BLaER1 treated with 17β-estradiol and CSF1 and Interleukin-3, amounts not matched to agents 10 nM and 100 nM (cell line): ENCODE measurements around the gene SNN.

ENCODE experiments used
- H3K27ac ChIP-seq, 11 experiments: shearing (Covaris generic); formaldehyde crosslinking; 2 replicates each; pipeline ENCODE4 v1.8.1; 2022
- H3K27me3 ChIP-seq, 11 experiments: shearing (Covaris generic); formaldehyde crosslinking; 2 replicates each; pipeline ENCODE4 v1.8.1; 2022
- H3K36me3 ChIP-seq, 11 experiments: shearing (Covaris generic); formaldehyde crosslinking; 2 replicates each; pipeline ENCODE4 v1.8.1; 2022
- H3K4me1 ChIP-seq, 10 experiments: shearing (Covaris generic); formaldehyde crosslinking; 2 replicates each; pipeline ENCODE4 v1.8.1; 2022
- H3K4me2 ChIP-seq, 11 experiments: shearing (Covaris generic); formaldehyde crosslinking; 2 replicates each; pipeline ENCODE4 v1.8.1; 2022
- H3K4me3 ChIP-seq, 10 experiments: shearing (Covaris generic); formaldehyde crosslinking; 2 replicates each; pipeline ENCODE4 v1.8.1; 2022
- H3K9ac ChIP-seq, 11 experiments: shearing (Covaris generic); formaldehyde crosslinking; 2 replicates each; pipeline ENCODE4 v1.8.1; 2022
- H3K9me3 ChIP-seq, 11 experiments: shearing (Covaris generic); formaldehyde crosslinking; replicated peaks in 1 of 11; 2 replicates each; pipeline ENCODE4 v1.8.1; 2022
- H4K20me1 ChIP-seq, 11 experiments: shearing (Covaris generic); formaldehyde crosslinking; 2 replicates each; pipeline ENCODE4 v1.8.1; 2022
- Cebpa-rat ChIP-seq, 11 experiments: shearing (Covaris generic); IDR thresholded peaks; 2 replicates each; pipeline ENCODE4 v1.8.1; 2022

The SNN gene

GRCh38 chr16:11679941-11680911 lies 12.0 kb downstream of the SNN start:
- no peak overlapping the region for H3K4me3 ChIP-seq
- peak overlapping the region; percentile 78 to 99 (median 96) for H3K4me2 ChIP-seq
- peak overlapping the region in 8 of 11 experiments; percentile 46 to 88 (median 76); a peak in 15 of 22 replicates for H3K27ac ChIP-seq
- H3K4me1 ChIP-seq: peaks cover 89 to 100% (median 98%) of the 10 kb centered on the region in 10 experiments
- peak overlapping the region in 9 of 11 experiments; percentile 4 to 74 (median 59); a peak in 12 of 22 replicates for H3K9ac ChIP-seq
- no peaks in the 10 kb centered on the region for H3K27me3 ChIP-seq
- no peaks in the 10 kb centered on the region for H3K9me3 ChIP-seq
- peaks cover 42 to 100% (median 70%) of the 10 kb centered on the region in 11 experiments for H4K20me1 ChIP-seq
- peaks cover 68 to 90% (median 79%) of the 10 kb centered on the region in 11 experiments for H3K36me3 ChIP-seq
- TF ChIP-seq Cebpa-rat (IDR thresholded peaks at IDR 0.05): no peak

DNA sequence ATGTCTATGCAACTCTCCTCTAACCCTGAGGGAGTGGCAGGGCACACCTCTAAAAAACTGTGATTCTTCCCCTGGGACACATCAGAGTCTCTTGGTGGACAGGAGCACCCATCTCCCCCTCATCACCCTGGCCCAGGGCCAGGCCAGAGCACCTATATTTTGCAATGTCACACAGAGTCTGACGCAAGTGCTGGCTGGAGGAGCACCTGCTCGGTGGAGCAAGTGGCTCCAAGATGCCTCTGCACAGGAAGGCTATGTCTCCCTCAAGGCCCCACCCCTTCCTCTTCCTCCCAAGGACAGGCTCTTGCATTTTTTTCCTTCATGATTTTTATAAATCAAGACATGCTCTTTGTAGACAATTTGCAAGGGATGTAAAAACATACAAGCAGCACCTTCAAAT lies 13.3 kb downstream of the SNN start:
- peaks cover 71 to 90% (median 79%) of the 10 kb centered on the region in 11 experiments for H3K36me3 ChIP-seq
- H3K9me3 ChIP-seq: no peaks in the 10 kb centered on the region
- peaks cover 76 to 94% (median 86%) of the 10 kb centered on the region in 10 experiments for H3K4me1 ChIP-seq
- H4K20me1 ChIP-seq: peaks cover 29 to 89% (median 57%) of the 10 kb centered on the region in 11 experiments
- H3K27me3 ChIP-seq: no peaks in the 10 kb centered on the region
- peak overlapping the region in 5 of 10 experiments; percentile 2 to 32 (median 18); a peak in 5 of 20 replicates for H3K4me3 ChIP-seq
- H3K4me2 ChIP-seq: peak overlapping the region; percentile 78 to 99 (median 96)
- peak in 6 of 11 experiments; percentile 43 to 88 (median 78); a peak in 10 of 22 replicates for TF ChIP-seq Cebpa-rat (IDR thresholded peaks at IDR 0.05)
- peak overlapping the region in 8 of 11 experiments; percentile 46 to 88 (median 76); a peak in 16 of 22 replicates for H3K27ac ChIP-seq
- H3K9ac ChIP-seq: peak overlapping the region in 8 of 11 experiments; percentile 22 to 74 (median 64); a peak in 14 of 22 replicates

DNA sequence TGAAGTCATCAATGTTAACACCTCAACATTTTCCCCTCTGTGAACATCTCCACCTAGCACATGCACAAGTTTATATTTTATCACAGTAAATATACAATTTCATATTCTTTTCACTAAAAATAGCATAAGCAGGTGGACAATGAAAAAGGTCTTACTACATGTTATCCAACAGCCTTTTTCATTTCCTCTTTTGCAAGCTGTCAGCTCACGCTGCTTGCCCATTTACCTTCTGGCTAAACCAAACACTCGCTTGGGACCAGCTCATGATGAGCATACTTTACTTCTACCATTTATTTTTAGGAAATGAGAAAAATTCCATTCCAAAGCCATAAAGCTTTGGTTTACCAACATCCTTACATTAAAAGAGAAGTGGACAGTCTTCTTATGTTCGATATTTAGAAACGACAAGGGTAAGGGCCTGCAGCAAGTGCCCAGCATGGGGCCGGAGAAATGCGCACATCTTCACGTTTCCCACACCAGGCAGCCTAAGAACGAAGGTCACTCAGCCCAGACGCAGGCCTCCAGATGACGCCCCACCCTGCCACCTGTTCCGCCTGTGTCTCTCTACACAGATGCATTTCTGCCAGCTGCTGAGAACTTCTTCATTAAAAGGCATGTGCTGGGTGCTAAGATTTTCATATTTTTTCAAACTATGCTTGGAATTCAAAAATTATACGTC lies 13.9 kb downstream of the SNN start:
- H3K4me2 ChIP-seq: peak overlapping the region; percentile 78 to 99 (median 96)
- peaks cover 23 to 83% (median 51%) of the 10 kb centered on the region in 11 experiments for H4K20me1 ChIP-seq
- H3K36me3 ChIP-seq: peaks cover 72 to 90% (median 79%) of the 10 kb centered on the region in 11 experiments
- no peaks in the 10 kb centered on the region for H3K9me3 ChIP-seq
- peak overlapping the region in 10 of 11 experiments; percentile 9 to 74 (median 54); a peak in 17 of 22 replicates for H3K9ac ChIP-seq
- H3K4me1 ChIP-seq: peaks cover 70 to 94% (median 85%) of the 10 kb centered on the region in 10 experiments
- no peaks in the 10 kb centered on the region for H3K27me3 ChIP-seq
- TF ChIP-seq Cebpa-rat (IDR thresholded peaks at IDR 0.05): no peak
- H3K27ac ChIP-seq: peak overlapping the region in 10 of 11 experiments; percentile 21 to 88 (median 71); a peak in 19 of 22 replicates
- H3K4me3 ChIP-seq: peak overlapping the region in 3 of 10 experiments; percentile 18 to 32 (median 21); a peak in 2 of 20 replicates

DNA sequence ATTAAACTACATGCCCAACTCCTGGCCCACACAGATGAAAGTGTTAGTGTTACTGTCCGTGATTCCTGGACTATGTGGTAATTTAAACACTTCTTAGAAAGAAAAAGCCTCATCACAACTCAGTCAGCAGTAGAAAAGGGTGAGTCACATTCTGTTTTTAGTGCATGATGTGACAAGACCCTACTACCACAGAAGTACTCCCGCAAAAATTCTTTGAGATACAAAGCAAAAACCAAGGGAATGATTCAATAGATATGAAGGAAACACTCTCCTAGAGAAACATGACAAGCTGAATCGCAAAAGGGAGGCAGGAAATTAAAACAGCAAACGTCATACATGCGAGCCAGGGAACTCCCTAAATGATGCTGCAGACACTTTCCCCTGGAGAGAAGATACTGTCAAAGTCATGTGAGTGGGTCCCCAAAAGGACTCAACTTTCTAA lies 14.4 kb downstream of the SNN start:
- Histone ChIP-seq H3K36me3 (peaks cover 74 to 90% (median 79%) of the 10 kb centered on the region in 11 experiments), H3K4me1 (peaks cover 69 to 94% (median 85%) of the 10 kb centered on the region in 10 experiments), H3K4me3 (peak overlapping the region in 1 of 10 experiments; percentile 21; a peak in 1 of 20 replicates), H3K9ac (peak overlapping the region in 10 of 11 experiments; percentile 1 to 74 (median 54); a peak in 17 of 22 replicates), H3K4me2 (peak overlapping the region; percentile 78 to 99 (median 96)), H4K20me1 (peaks cover 17 to 77% (median 46%) of the 10 kb centered on the region in 11 experiments; a peak in 21 of 22 replicates), H3K27me3 (no peaks in the 10 kb centered on the region), H3K9me3 (no peaks in the 10 kb centered on the region), H3K27ac (peak overlapping the region in 10 of 11 experiments; percentile 21 to 88 (median 71); a peak in 19 of 22 replicates)
- TF ChIP-seq Cebpa-rat (IDR thresholded peaks at IDR 0.05): no peak

- Histone ChIP-seq H3K4me1 (peaks cover 69 to 94% (median 85%) of the 10 kb centered on the region in 10 experiments), H4K20me1 (peaks cover 13 to 73% (median 41%) of the 10 kb centered on the region in 11 experiments; a peak in 20 of 22 replicates), H3K4me3 (no peak overlapping the region; a peak in 1 of 20 replicates), H3K36me3 (peaks cover 74 to 90% (median 79%) of the 10 kb centered on the region in 11 experiments), H3K9me3 (no peaks in the 10 kb centered on the region), H3K9ac (peak overlapping the region in 9 of 11 experiments; percentile 1 to 74 (median 59); a peak in 15 of 22 replicates), H3K27ac (peak overlapping the region in 10 of 11 experiments; percentile 21 to 88 (median 71); a peak in 19 of 22 replicates), H3K4me2 (peak overlapping the region; percentile 78 to 99 (median 96)), H3K27me3 (no peaks in the 10 kb centered on the region)
- no peak for TF ChIP-seq Cebpa-rat (IDR thresholded peaks at IDR 0.05)
Observed at GRCh38 chr16:11683145-11683544, 14.9 kb downstream of the SNN start.

- TF ChIP-seq Cebpa-rat (IDR thresholded peaks at IDR 0.05): no peak
- peaks cover 67 to 94% (median 85%) of the 10 kb centered on the region in 10 experiments for H3K4me1 ChIP-seq
- H3K27ac ChIP-seq: peak overlapping the region in 5 of 11 experiments; percentile 9 to 88 (median 79); a peak in 8 of 22 replicates
- no peaks in the 10 kb centered on the region for H3K9me3 ChIP-seq
- H3K36me3 ChIP-seq: peaks cover 63 to 80% (median 73%) of the 10 kb centered on the region in 11 experiments
- H3K27me3 ChIP-seq: no peaks in the 10 kb centered on the region
- H4K20me1 ChIP-seq: peaks cover 0 to 60% (median 28%) of the 10 kb centered on the region in 11 experiments; a peak in 19 of 22 replicates
- peak overlapping the region in 10 of 11 experiments; percentile 84 to 99 (median 96); a peak in 19 of 22 replicates for H3K4me2 ChIP-seq
- peak overlapping the region in 5 of 11 experiments; percentile 47 to 74 (median 74); a peak in 9 of 22 replicates for H3K9ac ChIP-seq
- no peak overlapping the region for H3K4me3 ChIP-seq
Observed at GRCh38 chr16:11684231-11685025, 16.2 kb downstream of the SNN start.

DNA sequence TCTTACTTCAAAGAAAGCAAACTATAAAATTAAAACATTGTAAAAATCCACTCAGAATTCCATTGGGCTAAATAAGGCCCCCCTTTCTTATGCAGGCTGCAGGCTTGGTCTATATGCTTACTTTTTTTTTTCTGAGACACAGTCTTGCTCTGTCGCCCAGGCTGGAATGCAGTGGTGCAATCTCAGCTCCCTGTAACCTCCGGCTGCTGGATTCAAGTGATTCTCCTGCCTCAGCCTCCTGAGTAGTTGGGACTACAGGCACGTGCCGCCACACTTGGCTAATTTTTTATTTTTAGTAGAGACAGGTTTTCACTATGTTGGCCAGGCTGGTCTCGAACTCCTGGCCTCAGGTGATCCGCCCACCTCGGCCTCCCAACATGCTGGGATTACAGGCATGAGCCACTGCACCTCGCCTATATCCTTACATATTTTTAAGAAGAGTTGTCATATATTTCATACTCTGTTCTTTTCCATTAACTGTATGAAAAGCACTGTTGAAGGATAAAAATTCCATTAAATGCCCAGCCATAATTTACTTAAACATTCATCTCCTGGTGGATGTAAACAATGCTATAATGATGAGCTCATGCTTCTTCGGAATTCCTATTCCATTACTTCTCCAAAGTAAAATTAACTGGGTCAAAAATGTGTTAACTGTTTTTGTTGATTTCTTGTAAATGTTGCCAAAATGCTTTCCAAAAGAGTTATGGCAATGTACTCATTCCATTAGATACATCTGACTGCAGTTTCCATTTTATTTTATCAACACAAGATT lies 17.8 kb downstream of the SNN start:
- Histone ChIP-seq H3K9ac (no peak overlapping the region), H3K36me3 (peaks cover 63 to 74% (median 68%) of the 10 kb centered on the region in 11 experiments), H3K27ac (peak overlapping the region in 1 of 11 experiments; percentile 6; a peak in 1 of 22 replicates), H4K20me1 (peaks cover 0 to 44% (median 14%) of the 10 kb centered on the region in 11 experiments; a peak in 17 of 22 replicates), H3K27me3 (no peaks in the 10 kb centered on the region), H3K4me1 (peaks cover 67 to 94% (median 85%) of the 10 kb centered on the region in 10 experiments), H3K4me3 (no peak overlapping the region), H3K4me2 (no peak overlapping the region), H3K9me3 (no peaks in the 10 kb centered on the region)
- TF ChIP-seq Cebpa-rat (IDR thresholded peaks at IDR 0.05): no peak
